Renal cortex interstitium (tissue), 11 donors: ENCODE results near the gene TLK2. TPM values are rescaled to one million over a fixed set of nuclear protein-coding genes. Genes with fewer than 3 reads are reported as not detected.

Experiments
- DNase-seq, 11 donors: peaks; one replicate each; pipeline ENCODE4 v3.0.0-alpha.2; 2013; ENCODE audit warnings: low read depth in 9 of 11, low spot score in 4 of 11; ENCODE audit errors: extremely low read depth in 1 of 11
- polyA plus RNA-seq, 3 donors: library from polyadenylated mRNA; unstranded; fragments of 120-200 nt; gene quantifications; one replicate each; pipeline ENCODE4 v1.2.1, GENCODE V29; 2013; ENCODE audit not compliant: insufficient read length in 3 of 3

The TLK2 gene
- polyA plus RNA-seq, 3 donors, result 58.1 to 68.8 (median 63.9) TPM

- DNase-seq, result no peak
These were observed 153.6 kb downstream of the TLK2 start for GRCh38 chr17:62631936-62632924.

DNA sequence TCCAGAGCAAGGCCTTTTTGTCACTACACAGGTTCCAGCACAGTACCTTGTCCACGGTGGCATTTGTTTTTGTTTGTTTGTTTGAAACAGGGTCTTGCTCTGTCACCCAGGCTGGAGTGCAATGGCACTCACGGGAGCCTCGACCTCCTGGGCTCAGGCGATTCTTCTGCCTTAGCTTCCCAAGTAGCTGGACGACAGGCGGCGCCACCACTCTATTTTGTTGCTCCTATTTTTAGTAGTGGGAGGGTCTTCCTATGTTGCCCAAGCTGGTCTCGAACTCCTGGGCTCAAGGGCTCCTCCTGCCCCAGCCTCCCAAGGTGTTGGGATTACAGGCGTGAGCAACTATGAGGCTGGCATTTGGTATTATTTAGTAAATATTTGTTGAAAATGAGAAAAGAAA, 159.2 kb downstream of the TLK2 start:
- no peak for DNase-seq

DNA sequence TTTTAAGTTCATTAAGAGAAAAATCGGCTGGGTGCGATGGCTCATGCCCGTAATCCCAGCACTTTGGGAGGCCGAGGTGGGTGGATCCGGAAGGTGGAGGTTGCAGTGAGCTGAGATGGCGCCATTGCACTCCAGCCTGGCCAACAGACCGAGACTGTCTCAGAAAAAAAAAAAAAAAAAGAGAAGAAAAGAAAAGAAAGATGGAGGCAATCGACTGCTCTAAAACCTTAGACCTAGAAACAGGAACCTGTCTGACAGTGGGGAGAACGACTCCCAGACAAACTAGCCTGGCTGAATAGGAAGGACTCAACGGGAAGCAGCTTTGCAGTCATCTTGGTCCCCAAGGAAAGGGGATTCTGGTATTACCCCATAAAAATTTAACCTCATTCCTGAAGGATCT, 162.5 kb downstream of the TLK2 start:
- no peak for DNase-seq

DNA sequence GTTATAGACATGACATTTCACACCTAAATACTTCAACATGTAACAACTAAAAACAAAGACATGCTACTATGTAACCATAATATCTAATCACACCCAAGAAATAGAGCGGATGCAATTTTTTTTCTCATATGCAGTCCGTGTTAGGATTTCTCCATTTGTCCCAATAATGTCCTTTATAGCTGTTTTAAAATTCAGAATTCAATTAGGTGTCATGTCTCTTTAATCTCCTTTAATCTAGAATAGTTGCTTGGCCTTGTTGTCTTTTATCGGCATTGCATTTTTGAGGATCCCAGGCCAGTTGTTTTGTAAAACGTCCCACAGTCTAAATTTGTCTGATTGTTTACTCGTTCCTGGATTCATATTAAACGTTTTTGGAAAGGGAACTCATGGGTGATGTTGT, 163.3 kb downstream of the TLK2 start:
- no peak for DNase-seq

DNA sequence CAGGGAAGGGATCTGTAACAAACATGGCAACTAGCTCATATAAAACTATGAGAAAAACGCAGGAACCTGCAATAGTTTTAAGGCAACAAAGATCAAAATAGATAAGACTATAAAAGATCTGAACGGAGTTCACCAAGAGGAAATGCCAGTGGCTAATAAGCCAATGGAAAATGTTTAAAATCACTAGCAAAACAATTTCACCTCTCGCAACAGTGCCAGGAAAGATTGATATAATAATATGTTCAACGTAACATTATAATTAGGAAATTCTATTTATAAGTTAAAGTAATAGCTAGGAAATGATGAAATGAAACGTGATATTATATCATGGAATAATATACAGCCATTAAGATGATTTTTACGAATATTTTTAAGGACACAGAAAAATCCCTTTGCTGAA, 164.9 kb downstream of the TLK2 start:
- no peak for DNase-seq

- no peak for DNase-seq
These were observed 166.0 kb downstream of the TLK2 start for GRCh38 chr17:62644487-62645173.

GRCh38 chr17:62648251-62648955, 169.8 kb downstream of the TLK2 start:
- no peak for DNase-seq

GRCh38 chr17:62648956-62649294, 170.3 kb downstream of the TLK2 start:
- DNase-seq, result no peak

DNA sequence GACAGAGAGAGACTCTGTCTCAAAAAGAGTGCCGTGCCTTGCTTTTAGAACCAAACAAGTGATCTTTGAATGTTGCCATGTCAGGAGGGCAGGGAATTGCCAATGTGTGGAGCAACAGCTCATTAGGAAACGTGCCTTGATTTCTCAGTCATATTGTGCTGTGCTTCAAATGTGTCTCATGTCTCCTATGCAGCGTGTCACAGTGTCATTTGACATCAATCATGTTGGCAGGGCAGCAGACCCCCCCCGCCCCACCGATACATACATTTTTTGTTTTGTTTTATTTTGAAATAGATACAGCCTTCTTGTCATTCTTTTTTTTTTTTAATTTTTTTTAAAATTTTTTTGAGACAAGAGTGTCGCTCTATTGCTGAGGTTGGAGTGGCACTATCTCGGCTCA, 170.9 kb downstream of the TLK2 start:
- no peak for DNase-seq

GRCh38 chr17:62650587-62650986, 172.0 kb downstream of the TLK2 start:
- no peak for DNase-seq

GRCh38 chr17:62652251-62653001, 173.8 kb downstream of the TLK2 start:
- DNase-seq, result peak in 6 of 11 donors; percentile 30 to 62 (median 42)

DNA sequence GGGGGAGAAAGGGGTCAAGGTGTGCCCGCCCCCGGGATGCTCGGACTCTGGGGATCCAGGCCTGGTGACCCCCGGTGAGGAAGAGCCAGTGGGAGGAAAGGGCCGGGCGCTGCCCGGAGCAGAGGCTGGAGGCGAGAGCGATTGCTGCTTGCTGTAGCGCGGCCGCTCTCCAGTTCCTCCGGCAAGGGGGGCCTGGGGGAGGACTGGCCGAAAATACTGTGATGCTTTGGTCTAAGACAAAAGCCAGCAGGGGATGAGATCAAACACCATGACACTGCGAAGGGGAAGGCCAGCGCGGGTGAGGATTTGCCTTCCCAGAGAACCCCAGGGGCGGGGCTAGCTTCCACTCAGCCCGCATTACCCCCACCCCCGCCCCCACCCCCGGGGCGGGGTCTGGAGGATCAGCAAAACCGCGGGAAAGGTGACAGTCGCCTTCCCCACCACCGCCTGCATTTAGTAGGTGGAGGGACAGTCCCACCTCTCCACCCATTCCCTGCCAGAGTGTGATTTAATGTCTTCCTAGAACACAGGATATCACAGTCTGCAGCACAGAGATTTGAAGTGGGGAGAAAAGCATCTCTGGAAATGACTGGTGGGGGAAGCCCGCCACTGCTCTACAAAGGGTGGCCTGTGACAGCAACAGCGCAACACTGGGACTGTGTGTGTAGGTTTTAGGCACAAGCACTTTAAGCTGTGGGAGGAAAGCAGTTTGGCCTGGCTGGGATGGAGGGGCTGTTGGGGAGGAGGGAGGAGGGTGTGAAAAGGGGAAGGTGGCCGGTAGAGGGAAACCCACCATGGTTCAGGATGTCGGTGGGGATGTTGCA, 174.6 kb downstream of the TLK2 start:
- DNase-seq, result peak in 7 of 11 donors; percentile 47 to 76 (median 62)

GRCh38 chr17:62653826-62654761, 175.5 kb downstream of the TLK2 start:
- DNase-seq, result peak in 3 of 11 donors; percentile 40 to 42 (median 42)

DNA sequence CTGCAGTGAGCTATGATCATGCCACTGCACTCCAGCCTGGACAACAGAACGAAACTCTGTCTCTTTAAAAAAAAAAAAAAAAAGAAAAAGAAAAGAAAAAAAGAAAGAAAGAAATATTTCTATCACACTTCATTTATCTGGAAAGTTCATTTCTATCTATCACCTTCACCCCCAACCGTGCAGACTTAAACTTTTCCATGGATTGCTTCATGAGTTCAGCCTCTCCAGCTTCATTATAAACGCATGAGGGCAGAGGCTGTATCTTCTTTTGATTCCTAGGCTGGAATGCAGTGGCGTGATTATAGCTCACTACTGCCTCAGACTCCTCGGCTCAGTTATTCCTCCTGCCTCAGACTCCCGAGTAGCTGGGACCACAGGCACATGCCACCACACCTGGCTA, 177.0 kb downstream of the TLK2 start:
- DNase-seq, result no peak

GRCh38 chr17:62656446-62656845, 177.8 kb downstream of the TLK2 start:
- DNase-seq, result no peak

DNA sequence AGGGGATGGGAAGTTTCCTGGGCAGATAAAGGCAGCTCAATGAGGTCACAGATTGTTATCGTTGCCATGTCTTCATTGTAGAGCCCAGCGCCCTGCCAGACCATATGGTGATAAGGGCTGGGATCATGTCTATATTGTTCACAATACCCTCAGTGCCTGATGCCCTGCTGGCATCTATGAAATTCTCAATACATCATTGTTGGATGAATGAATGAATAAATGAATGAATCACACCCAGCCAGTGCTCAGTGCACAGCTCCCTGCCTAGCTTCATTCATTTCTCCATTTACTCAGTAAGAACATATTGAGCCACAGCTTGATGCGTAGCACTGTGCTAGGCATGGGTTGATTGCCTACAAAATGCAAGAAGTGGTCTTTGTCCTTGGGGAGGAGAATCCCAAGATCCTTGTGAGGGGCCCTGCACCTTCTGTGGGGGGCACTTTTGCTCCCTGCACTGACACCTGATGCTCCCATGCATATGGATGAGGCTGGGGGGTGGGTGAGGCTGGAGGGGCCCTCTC, 178.6 kb downstream of the TLK2 start:
- DNase-seq, result no peak

GRCh38 chr17:62657690-62658089, 179.1 kb downstream of the TLK2 start:
- no peak for DNase-seq
